Thyroid gland (tissue), 4 donors: Measurements from ENCODE around the gene PRPF39.

ENCODE experiments used
- CTCF ChIP-seq, 6 experiments: fragments of 200-600 bp in 3 of 6; fragments of 450-650 bp in 3 of 6; sonication (generic) in 3 of 6; IDR thresholded peaks; one replicate each; pipeline ENCODE4 v1.5.1; 2016 to 2019; ENCODE audit warnings: antibody characterized with exemption in 6 of 6, mild to moderate bottlenecking in 2 of 6, inconsistent platforms in 1 of 6, moderate library complexity in 1 of 6
- POLR2A ChIP-seq, 2 donors: fragments of 450-650 bp; IDR thresholded peaks; one replicate each; pipeline ENCODE4 v1.6.1; 2017; ENCODE audit warnings: antibody characterized with exemption in 2 of 2, mild to moderate bottlenecking in 2 of 2, moderate library complexity in 1 of 2

- TF ChIP-seq CTCF (IDR thresholded peaks at IDR 0.05) = no peak
- no peak for TF ChIP-seq POLR2A (IDR thresholded peaks at IDR 0.05)
Measured at GRCh38 chr14:45065540-45065939, 18.4 kb upstream of the PRPF39 start.
